ENCODE results near the gene CWC25. TPM values are rescaled to one million over a fixed set of nuclear protein-coding genes. Genes with fewer than 3 reads are reported as not detected.
A peak's percentile ranks its signal among the peaks of the same experiment; 100 is the strongest.

CWC25 gene
- total and polyA plus RNA-seq, 2 of the 13 experiments (the other 11 are each of a cell fraction or from before 2014, with no cell fraction given), result 15.6 to 22.7 TPM

GRCh38 chr17:38798614-38799500, 26.3 kb downstream of the CWC25 start (continued):
- TF ChIP-seq PRDM4 (CRISPR knock-in tag; IDR thresholded peaks at IDR 0.05; ENCODE audit: borderline replicate concordance), result no peak
- TF ChIP-seq ZNF260 (CRISPR knock-in tag; IDR thresholded peaks at IDR 0.05; ENCODE audit: borderline replicate concordance, low read depth), result no peak
- TF ChIP-seq ZNF562 (CRISPR knock-in tag; IDR thresholded peaks at IDR 0.05; ENCODE audit: borderline replicate concordance), result no peak
- TF ChIP-seq ZNF775 (CRISPR knock-in tag; IDR thresholded peaks at IDR 0.05; ENCODE audit: borderline replicate concordance), result no peak
- TF ChIP-seq ZNF280B (CRISPR knock-in tag; IDR thresholded peaks at IDR 0.05; ENCODE audit: borderline replicate concordance), result peak; percentile 93; the same call in 1 of the 2 replicates
- no peak for TF ChIP-seq REPIN1 (CRISPR knock-in tag; IDR thresholded peaks at IDR 0.05; ENCODE audit: borderline replicate concordance, low read depth)
- TF ChIP-seq ZNF576 (CRISPR knock-in tag; IDR thresholded peaks at IDR 0.05), result no peak
- no peak; the same call in 1 of the 2 replicates for TF ChIP-seq ZNF205 (CRISPR knock-in tag; IDR thresholded peaks at IDR 0.05)
- no peak for TF ChIP-seq SMAD1 (CRISPR knock-in tag; IDR thresholded peaks at IDR 0.05; ENCODE audit: borderline replicate concordance, low read depth)
- TF ChIP-seq RFXANK (CRISPR knock-in tag; IDR thresholded peaks at IDR 0.05), result no peak
- peak; percentile 82 for TF ChIP-seq ZNF589 (CRISPR knock-in tag; conservative IDR thresholded peaks at IDR 0.05)
- no peak for TF ChIP-seq MBD4 (IDR thresholded peaks at IDR 0.05; ENCODE audit: borderline replicate concordance, low read length)
- TF ChIP-seq THYN1 (CRISPR knock-in tag; IDR thresholded peaks at IDR 0.05; ENCODE audit: borderline replicate concordance, low read depth), result no peak
- peak; percentile 23; the same call in 1 of the 2 replicates for TF ChIP-seq BCL3 (CRISPR knock-in tag; IDR thresholded peaks at IDR 0.05)
- peak; percentile 30; the same call in 1 of the 2 replicates for TF ChIP-seq ZXDC (CRISPR knock-in tag; IDR thresholded peaks at IDR 0.05)

All from HepG2 (cell line).